HEK293 (cell line): Measurements from ENCODE around the gene SLC29A1.

Experiments
- GLI4 ChIP-seq: fragments of 450-650 bp; formaldehyde crosslinking; IDR thresholded peaks from 2 replicates; pipeline ENCODE4 v1.5.1; 2016; ENCODE audit warnings: missing biosample characterization, missing genetic modification characterization
- TCF7L2 ChIP-seq: IDR thresholded peaks from 2 replicates; pipeline ENCODE4 v1.6.1; 2011; ENCODE audit warnings: low read depth, mild to moderate bottlenecking, inconsistent platforms, low read length, moderate library complexity, borderline replicate concordance
- TF ChIP-seq, protein P1 (sequence below): fragments of 450-650 bp; formaldehyde crosslinking; IDR thresholded peaks from 2 replicates; pipeline ENCODE4 v1.5.1; 2016; ENCODE audit warnings: missing biosample characterization, missing genetic modification characterization

- TF ChIP-seq GLI4 (tag by site-specific recombination): no peak
- TF ChIP-seq, protein P1, sequence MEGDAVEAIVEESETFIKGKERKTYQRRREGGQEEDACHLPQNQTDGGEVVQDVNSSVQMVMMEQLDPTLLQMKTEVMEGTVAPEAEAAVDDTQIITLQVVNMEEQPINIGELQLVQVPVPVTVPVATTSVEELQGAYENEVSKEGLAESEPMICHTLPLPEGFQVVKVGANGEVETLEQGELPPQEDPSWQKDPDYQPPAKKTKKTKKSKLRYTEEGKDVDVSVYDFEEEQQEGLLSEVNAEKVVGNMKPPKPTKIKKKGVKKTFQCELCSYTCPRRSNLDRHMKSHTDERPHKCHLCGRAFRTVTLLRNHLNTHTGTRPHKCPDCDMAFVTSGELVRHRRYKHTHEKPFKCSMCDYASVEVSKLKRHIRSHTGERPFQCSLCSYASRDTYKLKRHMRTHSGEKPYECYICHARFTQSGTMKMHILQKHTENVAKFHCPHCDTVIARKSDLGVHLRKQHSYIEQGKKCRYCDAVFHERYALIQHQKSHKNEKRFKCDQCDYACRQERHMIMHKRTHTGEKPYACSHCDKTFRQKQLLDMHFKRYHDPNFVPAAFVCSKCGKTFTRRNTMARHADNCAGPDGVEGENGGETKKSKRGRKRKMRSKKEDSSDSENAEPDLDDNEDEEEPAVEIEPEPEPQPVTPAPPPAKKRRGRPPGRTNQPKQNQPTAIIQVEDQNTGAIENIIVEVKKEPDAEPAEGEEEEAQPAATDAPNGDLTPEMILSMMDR (tag by site-specific recombination): no peak; the same call in 1 of the 2 replicates
- TF ChIP-seq TCF7L2: no peak
Measured at GRCh38 chr6:44247338-44248302, 24.2 kb downstream of the SLC29A1 start.
